ENCODE measurements around the gene WSCD1.

GRCh38 chr17:6027342-6028024, 42.7 kb upstream of the WSCD1 start:
- TF ChIP-seq CTCF (IDR thresholded peaks at IDR 0.05) (no peak), ZFX (IDR thresholded peaks at IDR 0.05; ENCODE audit: borderline replicate concordance) (no peak)

Measured in 22Rv1 (cell line).